SKM-1 (cell line): ENCODE measurements around the gene POLK.

Source experiments
- DNase-seq: peaks from one replicate; lab custom pipeline; 2025; ENCODE audit not compliant: unreplicated experiment; lab: John Stamatoyannopoulos, UW

POLK gene

GRCh38 chr5:75640395-75640794 is 128.7 kb downstream of the POLK start:
- DNase-seq, result no peak

DNA sequence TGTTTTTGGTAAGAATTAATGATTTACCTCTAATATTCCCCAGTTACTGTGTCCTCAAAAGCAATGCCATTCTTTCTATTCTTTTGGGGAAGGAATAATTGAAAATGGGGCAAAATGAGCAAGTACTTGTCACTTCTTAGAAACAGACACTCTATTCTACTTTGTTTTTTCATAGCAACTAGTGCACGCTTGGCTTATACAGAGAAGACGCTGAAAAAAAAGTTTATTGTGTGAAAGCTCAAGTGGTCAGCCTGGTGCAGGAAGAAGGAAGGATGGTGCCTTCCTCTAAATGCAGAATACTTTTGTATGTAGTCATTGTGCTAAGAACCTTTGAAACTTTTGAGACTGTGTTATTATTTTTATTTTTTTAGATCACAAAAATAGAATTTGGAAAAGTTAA is 129.1 kb downstream of the POLK start:
- DNase-seq, result no peak

- no peak for DNase-seq
Observed at GRCh38 chr5:75648712-75649111, 137.0 kb downstream of the POLK start.
